HCT116 (cell line): Measurements from ENCODE around the gene RADIL.

Source experiments
- ATF3 ChIP-seq: IDR thresholded peaks from 2 replicates; pipeline ENCODE4 v1.6.1; 2012
- CBX3 ChIP-seq: IDR thresholded peaks from 2 replicates; pipeline ENCODE4 v1.6.1; 2012; ENCODE audit warnings: low read depth
- EZH2 ChIP-seq: fragments of 200-600 bp; sonication (generic); IDR thresholded peaks from 2 replicates; pipeline ENCODE4 v1.6.1; 2017; ENCODE audit warnings: antibody characterized with exemption, mixed run types
- EZH2phosphoT487 ChIP-seq: fragments of 200-600 bp; IDR thresholded peaks from 2 replicates; pipeline ENCODE4 v1.6.1; 2018; ENCODE audit warnings: antibody characterized with exemption, borderline replicate concordance
- JUND ChIP-seq: IDR thresholded peaks from 2 replicates; pipeline ENCODE4 v1.6.1; 2012
- POLR2A ChIP-seq: IDR thresholded peaks from 2 replicates; pipeline ENCODE4 v1.7.0; 2011; ENCODE audit warnings: borderline replicate concordance; ENCODE audit not compliant: insufficient read depth, insufficient read length; ENCODE audit errors: extremely low read depth
- POLR2AphosphoS5 ChIP-seq: IDR thresholded peaks from 2 replicates; pipeline ENCODE4 v1.6.1; 2011; ENCODE audit warnings: mild to moderate bottlenecking, low read depth, low read length, moderate library complexity
- RAD21 ChIP-seq: IDR thresholded peaks from 2 replicates; pipeline ENCODE4 v1.6.1; 2012; ENCODE audit warnings: low read depth, mild to moderate bottlenecking
- SRF ChIP-seq: IDR thresholded peaks from 2 replicates; pipeline ENCODE4 v1.6.1; 2012; ENCODE audit warnings: low read depth
- ZNF274 ChIP-seq: fragments of 200-500 bp; sonication (Bioruptor generic); IDR thresholded peaks from 2 replicates; pipeline ENCODE4 v1.6.1; 2014; ENCODE audit warnings: mild to moderate bottlenecking, low read depth, low read length, inconsistent platforms
- TF ChIP-seq, protein P1 (sequence below), 3 experiments: fragments of 200-600 bp in 1 of 3; sonication (generic) in 1 of 3; IDR thresholded peaks in 2 of 3; conservative IDR thresholded peaks in 1 of 3; 2 replicates each; pipeline ENCODE4 v1.5.1; 2012 to 2017; ENCODE audit warnings: low read depth in 2 of 3, low read length in 2 of 3, antibody characterized with exemption in 1 of 3, borderline replicate concordance in 1 of 3, control low read depth in 1 of 3, mild to moderate bottlenecking in 1 of 3, mixed read lengths in 1 of 3, mixed run types in 1 of 3, moderate library complexity in 1 of 3; ENCODE audit not compliant: insufficient read depth in 1 of 3
- TF ChIP-seq, protein P2 (sequence below): IDR thresholded peaks from 2 replicates; pipeline ENCODE4 v1.6.1; 2012
- TF ChIP-seq, protein P3 (sequence below): IDR thresholded peaks from 2 replicates; pipeline ENCODE4 v1.6.1; 2012; ENCODE audit warnings: low read depth

DNA sequence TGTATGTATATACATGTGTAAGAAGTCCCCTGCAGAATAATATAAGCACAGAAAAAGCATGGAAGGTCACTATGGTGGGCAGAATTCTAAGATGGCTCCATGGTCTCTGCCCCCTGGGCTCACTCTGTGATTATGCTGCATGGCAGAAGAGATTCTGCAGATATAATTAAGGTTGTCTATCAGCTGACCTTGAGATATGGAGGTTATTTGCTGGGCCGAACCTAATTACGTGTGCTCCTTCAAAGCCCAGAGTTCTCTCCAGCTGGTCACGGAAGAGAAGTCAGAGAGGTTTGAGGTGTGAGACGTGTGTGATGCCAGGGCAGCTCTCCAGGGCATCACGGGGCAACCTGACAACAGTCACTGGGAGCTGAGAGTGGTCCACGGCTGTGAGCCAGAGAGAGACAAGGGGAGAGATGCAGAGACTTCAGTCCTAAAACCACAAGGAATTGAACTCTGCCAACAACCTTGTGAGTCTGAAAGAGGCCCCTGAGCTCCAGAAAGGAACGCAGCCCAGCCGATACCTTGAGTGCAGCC is 33.2 kb downstream of the RADIL start:
- TF ChIP-seq, protein P1, sequence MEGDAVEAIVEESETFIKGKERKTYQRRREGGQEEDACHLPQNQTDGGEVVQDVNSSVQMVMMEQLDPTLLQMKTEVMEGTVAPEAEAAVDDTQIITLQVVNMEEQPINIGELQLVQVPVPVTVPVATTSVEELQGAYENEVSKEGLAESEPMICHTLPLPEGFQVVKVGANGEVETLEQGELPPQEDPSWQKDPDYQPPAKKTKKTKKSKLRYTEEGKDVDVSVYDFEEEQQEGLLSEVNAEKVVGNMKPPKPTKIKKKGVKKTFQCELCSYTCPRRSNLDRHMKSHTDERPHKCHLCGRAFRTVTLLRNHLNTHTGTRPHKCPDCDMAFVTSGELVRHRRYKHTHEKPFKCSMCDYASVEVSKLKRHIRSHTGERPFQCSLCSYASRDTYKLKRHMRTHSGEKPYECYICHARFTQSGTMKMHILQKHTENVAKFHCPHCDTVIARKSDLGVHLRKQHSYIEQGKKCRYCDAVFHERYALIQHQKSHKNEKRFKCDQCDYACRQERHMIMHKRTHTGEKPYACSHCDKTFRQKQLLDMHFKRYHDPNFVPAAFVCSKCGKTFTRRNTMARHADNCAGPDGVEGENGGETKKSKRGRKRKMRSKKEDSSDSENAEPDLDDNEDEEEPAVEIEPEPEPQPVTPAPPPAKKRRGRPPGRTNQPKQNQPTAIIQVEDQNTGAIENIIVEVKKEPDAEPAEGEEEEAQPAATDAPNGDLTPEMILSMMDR (IDR thresholded peaks at IDR 0.05 in 2 of 3, conservative IDR thresholded peaks at IDR 0.05 in 1 of 3; ENCODE audit: borderline replicate concordance in 1 of 3, insufficient read depth in 1 of 3, low read depth in 2 of 3, low read length in 2 of 3), result no peak
- TF ChIP-seq, protein P2, sequence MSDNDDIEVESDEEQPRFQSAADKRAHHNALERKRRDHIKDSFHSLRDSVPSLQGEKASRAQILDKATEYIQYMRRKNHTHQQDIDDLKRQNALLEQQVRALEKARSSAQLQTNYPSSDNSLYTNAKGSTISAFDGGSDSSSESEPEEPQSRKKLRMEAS, result no peak
- TF ChIP-seq EZH2, result no peak
- no peak for TF ChIP-seq SRF
- TF ChIP-seq ATF3, result no peak
- TF ChIP-seq POLR2A, result no peak
- TF ChIP-seq, protein P3, sequence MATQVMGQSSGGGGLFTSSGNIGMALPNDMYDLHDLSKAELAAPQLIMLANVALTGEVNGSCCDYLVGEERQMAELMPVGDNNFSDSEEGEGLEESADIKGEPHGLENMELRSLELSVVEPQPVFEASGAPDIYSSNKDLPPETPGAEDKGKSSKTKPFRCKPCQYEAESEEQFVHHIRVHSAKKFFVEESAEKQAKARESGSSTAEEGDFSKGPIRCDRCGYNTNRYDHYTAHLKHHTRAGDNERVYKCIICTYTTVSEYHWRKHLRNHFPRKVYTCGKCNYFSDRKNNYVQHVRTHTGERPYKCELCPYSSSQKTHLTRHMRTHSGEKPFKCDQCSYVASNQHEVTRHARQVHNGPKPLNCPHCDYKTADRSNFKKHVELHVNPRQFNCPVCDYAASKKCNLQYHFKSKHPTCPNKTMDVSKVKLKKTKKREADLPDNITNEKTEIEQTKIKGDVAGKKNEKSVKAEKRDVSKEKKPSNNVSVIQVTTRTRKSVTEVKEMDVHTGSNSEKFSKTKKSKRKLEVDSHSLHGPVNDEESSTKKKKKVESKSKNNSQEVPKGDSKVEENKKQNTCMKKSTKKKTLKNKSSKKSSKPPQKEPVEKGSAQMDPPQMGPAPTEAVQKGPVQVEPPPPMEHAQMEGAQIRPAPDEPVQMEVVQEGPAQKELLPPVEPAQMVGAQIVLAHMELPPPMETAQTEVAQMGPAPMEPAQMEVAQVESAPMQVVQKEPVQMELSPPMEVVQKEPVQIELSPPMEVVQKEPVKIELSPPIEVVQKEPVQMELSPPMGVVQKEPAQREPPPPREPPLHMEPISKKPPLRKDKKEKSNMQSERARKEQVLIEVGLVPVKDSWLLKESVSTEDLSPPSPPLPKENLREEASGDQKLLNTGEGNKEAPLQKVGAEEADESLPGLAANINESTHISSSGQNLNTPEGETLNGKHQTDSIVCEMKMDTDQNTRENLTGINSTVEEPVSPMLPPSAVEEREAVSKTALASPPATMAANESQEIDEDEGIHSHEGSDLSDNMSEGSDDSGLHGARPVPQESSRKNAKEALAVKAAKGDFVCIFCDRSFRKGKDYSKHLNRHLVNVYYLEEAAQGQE, result no peak
- no peak for TF ChIP-seq EZH2phosphoT487
- no peak for TF ChIP-seq CBX3
- no peak for TF ChIP-seq ZNF274
- no peak for TF ChIP-seq JUND
- TF ChIP-seq RAD21, result no peak
- no peak for TF ChIP-seq POLR2AphosphoS5
